Stimulated activated CD4-positive, alpha-beta T cell treated with anti-CD3 and anti-CD28 coated beads, Interleukin-4, amount 100 ng/mL, for 24 hours (primary cell): Measurements from ENCODE around the gene CDKN2B-AS1.

Experiments used
- DNase-seq: peaks from one replicate; pipeline ENCODE4 v3.0.0-alpha.2; 2020

The CDKN2B-AS1 gene

DNA sequence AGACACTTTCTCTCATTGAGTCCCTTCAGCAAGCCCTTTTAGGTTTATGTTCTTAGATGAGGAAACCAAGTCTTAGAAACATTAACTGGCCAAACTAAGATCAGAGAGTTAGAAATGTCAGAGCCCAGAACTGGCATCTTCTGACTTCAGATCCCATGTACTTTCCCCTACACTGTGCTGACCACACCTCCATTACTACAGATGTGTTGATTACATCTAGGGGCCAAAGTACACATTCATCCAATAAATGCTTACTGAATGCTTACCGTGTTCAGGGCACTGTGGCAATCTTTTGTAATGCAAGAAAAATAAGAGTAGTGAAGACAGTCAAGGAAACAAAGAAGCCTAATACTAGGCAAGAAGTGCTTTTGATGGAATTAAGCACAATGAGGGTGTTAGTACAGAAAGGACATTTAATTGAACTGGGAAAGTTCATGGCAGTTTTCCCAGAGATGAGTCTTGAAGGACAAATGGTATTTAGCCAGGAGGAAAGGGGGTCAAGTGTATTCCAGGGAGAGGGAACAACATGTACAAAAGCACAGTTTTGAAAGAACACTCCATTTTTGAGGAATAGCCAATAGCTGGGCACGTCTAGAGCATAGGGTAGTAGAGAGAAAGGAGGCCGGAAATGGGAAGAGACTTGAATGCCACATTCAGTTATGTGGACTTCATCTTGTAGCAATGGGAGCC is 104.2 kb downstream of the CDKN2B-AS1 start:
- no peak for DNase-seq

- DNase-seq, result no peak
Measured at GRCh38 chr9:22100626-22101025, 106.0 kb downstream of the CDKN2B-AS1 start.

DNA sequence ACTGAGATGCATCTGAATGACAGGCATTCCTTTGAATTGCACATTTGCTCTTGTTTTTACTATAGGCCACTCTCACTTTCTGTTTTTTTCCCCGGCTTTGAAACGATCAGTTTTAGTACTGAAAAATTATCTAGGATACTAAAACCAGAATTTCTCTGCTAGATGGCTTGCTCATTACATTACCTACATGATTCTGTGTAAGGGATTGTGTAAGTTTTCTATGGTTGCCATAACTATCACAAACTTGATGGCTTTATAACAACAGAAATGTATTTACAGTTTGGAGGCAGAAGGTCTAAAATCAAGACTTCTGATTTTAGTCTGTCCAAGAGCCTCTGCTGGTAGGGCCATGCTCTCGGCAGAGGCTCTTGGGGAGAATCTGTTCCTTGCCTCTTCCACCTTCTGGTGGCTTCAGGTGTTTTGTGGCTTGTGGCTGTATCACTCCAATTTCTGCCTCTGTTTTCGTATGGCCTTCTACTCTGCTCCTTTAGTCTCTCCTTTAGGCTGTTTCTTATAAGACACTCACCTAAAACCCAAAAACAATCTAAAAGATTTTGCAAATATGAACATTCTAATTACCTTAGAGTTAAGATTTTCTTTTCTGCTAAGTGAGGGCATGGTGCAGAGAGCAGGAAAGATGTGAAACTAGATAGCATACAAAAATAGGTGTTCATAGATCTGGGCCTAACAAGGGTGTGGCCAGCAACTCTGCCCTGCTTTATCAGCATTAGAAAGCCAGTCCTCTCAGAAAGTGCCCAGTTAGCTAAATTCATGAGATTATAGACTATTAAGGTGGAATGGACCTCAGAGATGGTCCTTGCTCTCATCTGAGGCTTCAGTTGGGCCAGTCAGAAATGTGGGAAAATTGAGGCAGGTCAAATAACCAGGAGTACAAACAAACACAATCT is 107.8 kb downstream of the CDKN2B-AS1 start:
- DNase-seq, result no peak

DNA sequence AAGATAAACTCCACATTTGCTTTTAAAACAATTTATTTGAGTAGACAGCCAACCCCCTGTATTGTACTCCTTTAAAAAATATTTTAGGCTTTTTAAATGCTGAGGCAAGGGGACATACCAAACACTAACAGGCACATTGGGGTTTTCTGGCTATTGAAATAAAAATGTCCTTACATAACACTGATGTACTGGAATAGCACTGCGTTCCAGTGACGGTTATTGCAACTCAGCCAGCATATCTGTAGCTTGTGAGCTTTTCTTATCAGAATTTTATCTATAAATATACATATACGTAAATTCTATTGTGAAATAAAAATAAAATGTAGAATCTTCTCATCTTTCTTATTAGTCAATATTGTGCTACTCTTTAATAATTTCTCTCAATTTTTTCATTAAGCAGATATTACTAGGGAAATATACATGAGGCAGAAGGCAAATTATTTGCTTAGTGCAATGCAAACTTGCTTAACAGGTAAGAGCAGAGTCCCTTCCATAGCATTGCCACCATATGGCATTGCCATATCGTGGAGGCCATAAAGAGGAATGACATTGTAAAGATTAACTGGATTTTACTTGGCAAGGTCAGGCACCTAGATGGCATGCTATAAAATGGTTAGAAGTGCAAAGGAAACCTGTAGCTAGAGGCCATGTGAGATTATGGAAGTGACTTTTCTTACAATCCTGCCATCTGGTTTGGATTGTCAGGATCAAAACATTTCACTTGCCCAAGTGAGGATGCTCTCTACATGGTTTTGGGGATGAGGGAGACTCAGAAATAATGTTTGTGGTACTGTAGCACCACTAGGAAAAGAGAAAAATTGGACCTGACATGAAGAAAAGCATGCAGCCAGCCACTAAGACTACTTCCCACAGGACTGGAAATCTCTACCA is 109.3 kb downstream of the CDKN2B-AS1 start:
- DNase-seq, result no peak

- peak; percentile 33 for DNase-seq
Measured at GRCh38 chr9:22105005-22105722, 110.6 kb downstream of the CDKN2B-AS1 start.

- DNase-seq, result no peak
Measured at GRCh38 chr9:22107202-22108045, 112.8 kb downstream of the CDKN2B-AS1 start.

DNA sequence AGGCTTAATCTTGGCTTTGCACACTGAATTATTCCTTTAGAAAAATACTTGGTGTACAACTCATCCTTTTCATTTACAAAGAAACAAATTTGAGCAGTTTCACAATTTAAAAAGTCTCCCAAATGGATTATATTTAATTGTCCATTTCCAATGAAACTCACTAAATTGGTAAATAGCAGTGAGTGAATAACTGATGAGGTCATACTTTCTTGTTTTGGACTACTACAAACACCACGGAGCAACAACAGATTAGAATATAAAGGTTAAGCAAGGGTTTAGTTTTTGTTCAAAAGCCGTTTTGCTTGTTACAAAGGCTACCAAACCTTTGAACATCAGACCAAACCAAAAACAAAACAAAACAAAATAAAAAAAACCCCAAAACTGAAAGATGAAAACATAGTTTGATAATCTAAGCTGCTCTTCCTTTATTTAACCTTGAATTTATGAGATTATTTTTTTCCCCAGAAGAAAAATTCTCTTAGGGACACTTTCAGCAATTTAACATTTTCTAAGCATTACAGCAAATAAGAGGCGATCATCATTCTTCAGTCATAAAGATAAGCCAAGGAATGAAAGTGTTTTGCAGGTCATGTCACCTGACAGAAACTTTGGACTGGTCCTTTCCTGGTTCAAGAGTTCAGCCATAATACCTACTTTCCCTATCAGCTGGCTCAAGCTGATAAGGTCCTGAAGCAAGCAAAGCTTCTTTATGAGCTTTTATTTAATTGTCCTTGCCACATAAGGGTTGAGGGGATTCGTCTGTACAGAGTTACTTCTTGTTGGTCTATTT is 114.2 kb downstream of the CDKN2B-AS1 start:
- DNase-seq, result no peak

GRCh38 chr9:22111176-22111953 is 116.8 kb downstream of the CDKN2B-AS1 start:
- DNase-seq, result no peak

- DNase-seq, result no peak
Measured at GRCh38 chr9:22111954-22112247, 117.3 kb downstream of the CDKN2B-AS1 start.

DNA sequence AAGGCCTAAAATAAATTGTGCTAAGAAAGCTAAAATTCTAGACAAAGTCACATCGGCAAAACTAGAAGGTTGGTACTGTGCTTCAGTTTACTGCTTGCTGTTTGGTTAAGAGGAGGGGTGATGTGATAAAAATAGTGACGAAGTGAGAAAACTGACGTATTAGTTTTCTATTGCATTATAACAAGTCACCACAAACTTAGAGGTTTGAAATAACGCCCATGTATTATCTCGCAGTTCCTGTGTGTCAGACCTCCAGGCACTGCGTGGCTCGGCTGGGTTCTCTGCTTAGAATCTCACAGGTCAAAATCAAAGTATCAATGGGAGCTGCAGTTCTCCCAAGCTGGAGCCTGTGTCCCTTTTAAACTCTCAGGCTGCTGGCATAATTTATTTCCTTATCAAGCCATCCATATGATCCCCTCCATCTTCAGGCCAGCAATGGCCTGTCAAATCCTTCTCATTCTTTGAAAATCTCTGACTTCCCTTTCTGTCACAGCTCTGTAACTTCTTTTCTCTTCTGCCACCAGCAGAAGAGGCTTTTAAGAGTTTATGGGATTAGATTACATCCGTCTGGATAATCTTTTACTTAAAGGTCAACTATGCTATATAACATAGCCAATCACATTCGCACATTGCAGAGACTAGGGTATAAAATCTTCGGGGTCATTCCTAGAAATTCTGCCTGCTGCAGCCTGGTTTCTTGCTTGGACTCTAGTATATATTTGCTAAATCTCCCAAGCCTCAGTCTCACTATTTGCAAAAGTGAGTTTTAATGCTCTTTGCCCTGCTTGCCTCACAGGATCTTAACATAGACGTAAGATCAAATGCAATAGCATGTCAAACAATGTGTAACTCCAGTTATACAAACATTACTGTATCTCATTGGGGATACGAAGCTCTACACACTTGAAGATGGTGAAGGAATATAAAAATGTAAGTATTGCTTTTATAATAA is 118.6 kb downstream of the CDKN2B-AS1 start:
- no peak for DNase-seq

- DNase-seq, result no peak
Measured at GRCh38 chr9:22114956-22115355, 120.4 kb downstream of the CDKN2B-AS1 start.

DNA sequence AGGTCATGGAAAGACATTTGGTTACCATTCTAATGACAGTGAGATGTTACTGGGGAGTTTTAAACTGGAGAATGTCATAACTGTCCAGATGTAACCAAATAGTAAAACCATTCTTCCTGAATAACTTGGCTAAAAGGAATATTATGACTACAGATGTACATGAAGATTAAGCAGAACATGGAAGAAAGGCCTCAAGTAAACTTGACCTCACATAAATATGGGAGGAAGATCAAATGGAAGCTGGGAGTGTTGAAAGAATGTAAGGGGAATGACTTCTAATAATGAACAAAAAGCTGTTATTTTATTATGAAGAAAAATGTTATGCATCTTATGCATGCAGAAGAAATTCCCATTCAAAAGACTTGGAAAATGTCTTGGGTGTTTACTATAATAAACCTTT is 122.2 kb downstream of the CDKN2B-AS1 start:
- no peak for DNase-seq

DNA sequence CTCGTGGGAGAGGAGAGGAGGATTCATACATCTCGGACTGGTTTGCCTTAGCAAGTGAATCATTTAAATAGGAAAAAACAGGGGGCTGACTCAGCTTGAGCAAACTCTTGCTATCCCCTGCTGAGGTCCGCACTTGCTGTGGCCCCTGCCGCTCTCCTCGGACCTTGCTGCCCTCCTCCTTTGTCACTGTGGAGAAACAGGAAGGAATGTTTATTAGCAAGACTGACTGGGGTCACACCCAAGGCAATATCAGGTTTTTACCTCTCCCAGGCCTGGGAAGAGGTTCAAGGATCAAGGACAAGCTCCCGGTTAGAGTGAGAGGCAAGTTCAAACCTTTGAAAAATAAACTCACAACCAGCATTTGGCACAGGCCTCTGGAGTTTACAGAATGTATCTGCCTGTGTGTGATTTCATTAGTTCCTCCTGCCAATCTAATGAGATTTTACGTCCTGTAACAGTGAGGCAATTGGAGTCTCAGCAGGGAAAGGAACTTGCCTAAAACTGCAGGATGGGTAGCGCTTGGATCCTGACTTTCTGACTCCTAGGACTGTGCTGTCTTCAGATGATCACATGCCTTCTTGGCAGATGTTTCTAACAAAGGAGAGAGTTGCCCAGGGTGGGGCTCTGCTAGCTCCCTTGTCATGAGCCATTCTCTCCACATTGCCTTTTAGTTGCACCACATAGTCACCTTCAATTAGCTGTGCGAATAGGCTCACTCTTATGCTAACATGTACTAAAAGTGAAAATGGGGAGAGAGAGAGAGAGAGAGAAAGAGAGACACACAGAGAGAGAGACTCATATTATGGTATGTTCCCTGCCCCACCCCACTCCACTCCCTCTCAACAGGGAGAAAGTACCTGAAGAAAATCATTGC is 123.2 kb downstream of the CDKN2B-AS1 start:
- no peak for DNase-seq

GRCh38 chr9:22118810-22119521 is 124.4 kb downstream of the CDKN2B-AS1 start:
- no peak for DNase-seq

DNA sequence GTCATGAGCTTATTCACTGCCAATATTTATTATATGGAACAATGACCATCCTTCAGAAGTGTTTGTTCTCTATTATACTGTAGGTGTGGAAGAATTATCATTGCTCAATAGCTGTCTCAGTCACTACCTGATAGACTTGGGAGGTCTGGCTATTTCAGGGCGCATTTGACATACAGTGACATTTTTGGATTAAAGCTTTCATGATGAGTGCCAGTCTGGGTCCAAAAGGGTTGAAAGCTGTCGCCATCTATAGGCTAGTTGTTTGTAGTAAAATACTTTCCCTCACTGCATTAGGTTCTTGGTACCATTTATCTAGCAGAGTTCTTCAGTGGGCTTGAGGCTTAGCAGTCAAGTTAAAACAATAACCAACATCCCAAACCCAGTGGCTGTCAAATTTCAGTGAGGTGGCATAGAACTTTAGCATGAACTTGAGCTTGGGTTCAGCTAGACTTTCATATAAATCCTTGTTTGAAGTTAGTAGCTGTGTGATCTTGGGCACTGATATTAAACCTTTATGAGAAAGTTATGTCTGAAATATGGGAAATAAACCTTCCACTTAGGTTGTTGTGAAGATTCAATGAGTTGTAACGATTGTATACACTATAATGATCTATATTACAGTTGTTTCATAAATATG is 125.0 kb downstream of the CDKN2B-AS1 start:
- DNase-seq, result peak; percentile 7

GRCh38 chr9:22120159-22120549 is 125.6 kb downstream of the CDKN2B-AS1 start:
- no peak for DNase-seq

GRCh38 chr9:22120595-22120994 is 126.0 kb downstream of the CDKN2B-AS1 start:
- no peak for DNase-seq
